NCI-H446 (cell line): Measurements from ENCODE around the gene MCF2L.

Experiments used
- DNase-seq, 2 experiments: peaks; one replicate each; lab custom pipeline; 2025; lab: John Stamatoyannopoulos, UW

Gene MCF2L

DNA sequence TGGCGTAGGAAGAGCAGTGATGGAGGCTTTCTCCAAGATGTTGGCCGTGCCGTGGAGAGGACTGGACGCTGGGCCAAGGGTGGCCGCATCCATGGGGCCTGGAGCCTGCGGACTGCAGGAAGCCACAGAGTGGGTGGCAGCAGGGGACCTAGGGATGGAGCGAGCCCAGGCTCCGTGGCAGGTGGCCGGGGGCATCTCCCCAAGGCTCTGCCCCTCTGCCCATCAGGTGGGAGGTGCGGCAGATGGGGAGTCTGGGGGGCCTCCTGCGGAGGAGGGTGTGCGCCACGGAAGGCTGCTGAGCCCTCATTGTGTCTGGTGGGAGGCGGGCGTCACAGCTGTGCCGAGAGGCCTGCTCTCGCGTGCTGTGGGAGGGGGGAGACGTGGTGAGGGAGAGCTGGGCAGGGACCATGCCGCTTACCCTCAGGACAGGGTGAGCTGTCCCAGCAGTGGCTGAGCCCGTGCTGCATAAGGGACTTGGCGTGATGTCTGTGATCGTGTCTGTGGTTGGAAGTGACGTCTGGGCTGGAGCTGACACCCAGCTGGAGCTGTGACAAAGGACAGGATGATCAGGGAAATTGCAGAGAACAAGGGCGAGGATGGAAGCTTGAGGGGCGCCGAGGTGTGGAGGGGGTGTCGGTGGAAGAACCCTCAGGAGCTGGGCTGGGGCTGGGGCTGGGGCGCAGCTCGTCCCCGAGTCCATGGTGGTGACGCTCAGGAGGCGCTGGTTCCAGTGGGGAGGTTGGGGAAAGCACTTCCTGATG is 13.4 kb downstream of the MCF2L start:
- DNase-seq, result no peak

DNA sequence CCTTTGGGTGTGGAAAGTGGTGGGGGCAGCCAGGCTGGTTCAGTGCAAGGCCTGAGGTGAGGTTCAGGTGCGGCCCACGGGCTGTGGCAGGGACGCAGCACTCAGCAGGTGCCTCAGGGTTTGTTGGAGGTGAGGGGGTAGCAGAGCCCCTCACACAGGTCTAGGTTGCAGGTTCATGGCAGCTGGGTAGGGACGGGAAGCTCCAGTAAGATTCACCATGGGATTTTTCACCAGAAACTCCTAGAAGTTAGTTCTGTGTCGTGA is 14.0 kb downstream of the MCF2L start:
- DNase-seq, result no peak

DNA sequence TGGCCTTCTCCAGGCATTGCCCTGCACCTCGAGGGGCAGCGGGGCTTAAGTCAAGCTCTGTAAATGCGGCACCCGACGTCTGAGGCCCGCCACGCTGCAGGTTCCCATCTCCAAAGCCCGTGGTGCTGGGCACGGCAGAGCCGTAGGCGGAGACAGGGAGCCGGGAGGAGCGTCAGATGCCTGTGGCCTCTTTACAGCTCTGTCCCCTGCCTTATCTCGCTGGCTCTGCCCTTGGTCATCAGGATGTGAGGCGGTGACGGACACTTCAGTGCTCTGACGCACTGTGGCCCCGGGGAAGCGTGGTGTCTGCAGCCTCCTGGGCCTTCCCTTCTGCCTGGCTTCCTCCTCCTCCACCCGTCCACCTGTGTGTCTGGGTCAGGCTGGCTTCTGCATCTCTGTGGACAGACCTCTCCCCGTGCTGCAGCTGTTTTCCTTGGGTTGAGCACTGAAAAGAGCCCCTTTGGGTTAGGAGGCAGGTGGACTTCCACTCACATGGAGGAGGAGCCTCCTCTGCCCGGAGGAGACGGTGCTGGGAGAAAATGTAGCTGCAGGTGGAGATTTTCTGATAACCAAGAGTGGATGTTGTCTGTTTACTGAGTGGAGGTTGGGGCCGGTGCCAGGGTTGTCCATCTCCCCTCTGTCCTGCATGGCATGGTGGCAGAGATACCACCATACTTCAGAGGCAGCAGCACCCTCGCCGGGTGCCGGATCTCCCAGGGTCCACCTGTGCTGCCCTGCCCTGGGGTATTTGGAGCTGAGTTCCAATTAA is 14.6 kb downstream of the MCF2L start:
- DNase-seq, result no peak

DNA sequence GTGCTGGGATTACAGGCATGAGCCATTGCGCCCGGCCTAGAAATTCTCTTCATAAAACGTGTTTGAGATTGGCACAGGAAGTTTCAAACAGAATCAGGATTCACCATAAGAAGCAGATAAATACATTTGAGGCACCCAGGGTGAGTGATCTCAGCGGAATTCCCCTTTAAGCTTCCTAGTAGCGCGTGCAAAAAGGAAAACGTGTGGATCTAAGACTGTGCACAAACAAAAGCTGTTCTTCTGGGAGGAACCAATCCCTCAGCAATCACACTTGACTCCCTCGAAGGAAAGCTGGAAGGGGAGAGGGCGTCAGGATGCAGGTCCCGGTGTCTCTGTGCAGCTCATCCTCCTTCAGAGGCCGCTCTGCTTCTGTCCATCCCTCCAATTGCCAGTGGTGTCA is 15.5 kb downstream of the MCF2L start:
- DNase-seq, result no peak

DNA sequence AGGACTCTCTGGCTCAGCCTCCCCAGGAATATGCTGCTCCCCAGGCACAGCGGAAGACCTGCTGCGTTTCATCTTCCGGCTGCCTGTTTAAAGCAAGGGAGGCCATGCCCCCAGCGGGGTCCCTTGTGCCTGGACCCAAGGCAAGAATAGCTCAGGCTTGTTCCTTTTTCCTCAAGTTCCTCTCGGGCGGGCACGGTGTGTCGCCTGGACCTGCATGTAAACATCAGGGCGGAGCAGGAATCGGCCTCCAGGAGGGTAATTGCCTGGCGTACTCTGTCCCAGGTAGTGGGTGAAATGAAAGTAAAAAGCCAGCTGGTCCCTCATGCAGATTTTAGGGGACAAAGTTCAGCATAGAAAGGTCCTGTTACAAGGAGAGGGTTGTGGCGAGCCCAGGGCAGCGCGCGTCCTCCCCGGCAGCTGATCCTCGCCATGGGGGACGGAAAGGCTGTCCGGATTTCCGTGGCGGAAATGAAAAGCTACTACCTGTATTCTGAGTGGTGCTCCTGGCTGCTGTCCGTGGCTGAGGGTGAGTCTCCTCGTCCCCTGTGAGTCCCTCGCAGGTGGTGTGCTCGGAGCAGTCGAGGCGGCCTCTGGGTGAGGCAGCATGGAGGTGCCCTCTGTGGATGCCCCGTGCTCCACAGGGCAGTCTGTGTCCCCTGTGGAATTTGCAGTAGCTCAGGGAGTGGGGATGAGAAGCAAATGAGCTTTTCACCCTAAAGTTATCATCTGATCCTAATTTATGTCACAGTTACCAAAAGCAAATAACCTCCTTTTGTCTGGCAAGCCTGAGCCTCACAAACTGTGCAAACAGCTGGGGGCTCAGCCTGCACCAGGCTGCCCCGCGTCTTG is 16.2 kb downstream of the MCF2L start:
- DNase-seq, result no peak

DNA sequence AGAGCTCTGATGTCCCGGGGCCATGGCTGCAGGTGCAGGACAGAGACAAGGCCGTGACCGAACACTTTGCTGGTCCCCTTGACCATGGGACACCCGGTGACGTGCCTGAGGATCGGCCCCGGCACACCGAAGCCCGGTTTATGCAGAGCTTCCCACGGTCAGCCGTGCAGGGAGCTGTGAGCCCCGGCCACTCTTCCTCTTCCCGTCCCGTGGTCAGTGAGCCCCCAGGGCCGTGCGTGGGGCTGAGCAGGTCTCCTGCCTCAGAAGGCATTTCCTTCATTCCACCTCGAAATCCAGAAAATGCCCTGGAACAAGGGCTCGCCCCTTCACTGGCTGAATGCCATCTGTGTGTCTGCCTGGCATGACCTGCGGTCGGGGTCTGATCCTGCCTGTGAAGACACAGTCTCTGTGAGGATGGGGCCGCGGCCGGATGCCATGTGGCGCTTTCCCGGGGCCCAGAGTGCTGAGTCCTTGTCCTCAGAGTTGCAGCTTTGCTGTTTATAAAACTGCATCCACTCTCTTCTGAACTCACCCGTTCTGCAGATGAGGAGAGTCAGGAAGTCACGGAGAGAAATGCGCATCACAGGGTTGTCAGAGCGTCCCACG is 16.9 kb downstream of the MCF2L start:
- no peak for DNase-seq

DNA sequence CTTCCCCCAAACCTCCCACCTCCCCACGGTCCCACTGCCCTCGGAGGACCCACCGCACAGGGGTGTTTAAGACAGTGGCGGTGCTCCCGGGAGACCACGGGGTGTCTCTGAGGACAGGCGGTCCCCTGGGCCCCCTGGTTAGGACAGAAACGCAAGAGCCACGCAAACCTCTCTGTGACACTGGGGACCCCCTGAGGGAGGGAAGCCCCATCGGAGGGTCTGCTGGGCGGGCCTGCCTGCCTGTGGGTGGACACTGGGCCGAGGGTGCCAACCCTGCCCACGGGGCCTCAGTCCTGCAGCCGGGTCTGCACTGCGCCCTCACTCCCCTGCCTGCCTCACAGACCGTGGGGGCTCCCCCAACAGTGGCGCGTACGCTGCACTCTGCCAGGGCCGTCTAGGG is 17.5 kb downstream of the MCF2L start:
- no peak for DNase-seq

DNA sequence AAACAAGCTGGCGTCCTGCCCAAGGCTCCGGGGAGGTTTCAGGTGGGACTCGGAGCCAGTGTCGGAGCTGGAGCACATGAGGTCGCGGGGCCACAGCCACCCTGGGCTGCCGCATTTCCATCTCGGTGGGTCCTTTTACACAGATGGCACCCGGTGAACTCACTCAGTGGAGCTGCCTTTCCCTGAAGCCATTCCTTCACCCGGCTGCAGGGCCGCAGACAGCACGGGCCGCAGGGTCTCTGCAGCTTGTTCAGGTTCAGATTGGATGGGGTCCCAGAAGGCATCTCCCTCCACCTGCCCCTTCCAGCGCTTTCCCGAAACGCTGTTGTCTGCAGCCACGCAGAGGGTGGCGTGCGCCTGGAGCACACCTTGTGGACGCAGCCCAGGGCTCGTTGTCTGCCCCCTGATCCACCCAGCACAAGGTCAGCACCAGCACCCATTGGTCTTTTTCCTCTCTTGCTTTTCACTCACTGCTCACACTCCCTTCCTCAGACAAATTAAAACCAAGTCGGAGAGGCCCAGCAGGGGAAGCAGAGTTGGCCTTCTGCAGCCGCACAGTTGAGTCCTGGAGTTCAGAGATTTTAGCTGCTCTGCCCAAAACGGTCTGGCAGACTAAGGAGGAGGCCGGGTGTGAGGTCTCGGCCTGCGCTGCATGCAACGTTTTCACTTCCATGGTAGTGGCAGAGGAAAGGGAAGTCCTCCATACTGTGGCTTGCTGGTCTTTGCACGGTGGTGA is 18.1 kb downstream of the MCF2L start:
- DNase-seq, result no peak

DNA sequence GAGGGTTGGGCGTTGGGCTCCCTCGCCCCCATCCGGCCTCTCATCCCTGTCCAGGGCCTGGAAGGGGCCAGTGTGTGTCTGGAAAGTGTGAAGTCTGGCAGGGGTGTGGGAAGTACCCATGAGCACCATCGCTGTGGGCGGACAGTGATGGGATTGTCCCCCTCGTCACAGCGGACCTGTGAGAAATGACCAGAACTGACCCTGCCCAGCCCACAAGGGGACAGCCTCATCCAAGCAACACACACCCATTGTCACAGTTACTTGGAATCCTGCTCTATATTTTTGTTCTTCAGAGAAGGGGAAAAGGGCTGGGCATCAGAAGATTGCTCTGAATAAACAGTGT is 18.6 kb downstream of the MCF2L start:
- no peak for DNase-seq

DNA sequence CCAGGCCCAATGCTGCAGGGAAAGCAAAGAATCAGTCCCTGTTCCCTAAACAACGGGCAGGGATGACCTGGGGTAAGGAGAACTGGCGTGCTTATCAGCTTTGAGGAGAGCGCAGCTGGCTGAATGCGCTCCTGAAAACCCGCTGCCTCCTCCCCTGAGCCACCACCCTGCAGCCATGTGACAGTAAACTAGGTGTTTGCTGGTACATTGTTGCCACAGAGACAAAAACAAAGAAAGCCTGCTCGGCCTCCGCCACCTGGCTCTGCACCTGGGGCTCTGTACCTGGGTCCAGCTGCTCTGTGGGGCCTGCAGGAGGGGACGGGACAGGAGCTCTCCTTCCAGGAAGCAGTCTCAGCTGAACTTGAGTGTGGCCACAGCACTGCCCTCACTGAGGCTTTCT is 21.8 kb downstream of the MCF2L start:
- no peak for DNase-seq

DNA sequence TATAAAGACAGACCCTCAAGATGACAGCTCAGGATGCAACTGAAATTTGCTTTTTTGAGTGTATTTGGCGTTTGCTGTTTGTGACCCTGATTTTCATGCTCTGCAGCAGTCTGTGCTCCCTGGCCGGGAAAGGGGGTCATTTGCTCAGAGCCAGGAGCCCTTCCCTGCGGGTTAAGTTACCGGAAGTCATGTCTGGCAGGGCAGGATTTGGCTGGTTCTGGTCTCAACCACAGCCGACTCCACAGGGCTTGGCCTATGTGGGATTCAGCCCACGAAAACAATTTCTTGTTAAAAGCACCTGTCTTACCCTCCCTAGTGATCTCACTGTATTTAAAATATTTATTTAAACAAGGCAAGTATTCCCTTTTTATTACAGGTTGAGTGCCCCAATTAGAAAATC is 22.6 kb downstream of the MCF2L start:
- no peak for DNase-seq

DNA sequence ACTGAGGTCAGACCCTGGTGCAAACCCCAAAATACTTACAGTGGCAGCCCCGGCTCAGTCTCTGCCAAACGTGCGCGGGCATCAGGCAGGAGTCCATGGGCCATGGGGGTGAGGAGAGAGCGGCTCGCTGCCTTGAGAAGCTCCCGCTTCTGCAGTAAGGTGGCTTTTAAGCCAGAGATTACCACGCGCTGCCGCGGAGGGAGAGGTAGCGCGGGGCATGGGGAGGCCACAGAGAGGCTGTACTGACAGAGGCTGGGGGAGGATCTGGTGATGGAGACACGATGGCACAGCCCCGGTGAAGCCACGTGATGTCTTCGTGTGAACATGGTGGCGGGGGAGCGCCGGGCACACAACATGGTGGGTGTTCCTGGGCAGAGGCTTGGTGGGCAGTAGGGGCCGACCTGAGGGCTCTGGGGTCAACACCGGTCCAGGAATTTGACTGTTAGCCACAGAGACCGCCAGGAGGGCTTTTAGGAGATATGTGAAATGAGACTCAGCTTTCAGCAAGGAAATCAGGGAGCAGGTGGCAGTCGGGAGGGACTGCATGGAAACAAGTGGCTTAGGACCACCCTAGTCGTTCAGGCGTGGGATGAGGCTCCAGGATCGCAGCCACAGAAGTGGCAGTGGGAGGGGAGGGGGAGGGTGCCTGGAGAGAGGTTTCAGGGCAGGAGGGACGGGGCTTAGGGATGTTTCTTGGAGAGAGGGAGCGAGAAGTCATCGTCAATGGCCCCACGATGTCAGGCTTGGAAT is 24.1 kb downstream of the MCF2L start:
- DNase-seq, result no peak

DNA sequence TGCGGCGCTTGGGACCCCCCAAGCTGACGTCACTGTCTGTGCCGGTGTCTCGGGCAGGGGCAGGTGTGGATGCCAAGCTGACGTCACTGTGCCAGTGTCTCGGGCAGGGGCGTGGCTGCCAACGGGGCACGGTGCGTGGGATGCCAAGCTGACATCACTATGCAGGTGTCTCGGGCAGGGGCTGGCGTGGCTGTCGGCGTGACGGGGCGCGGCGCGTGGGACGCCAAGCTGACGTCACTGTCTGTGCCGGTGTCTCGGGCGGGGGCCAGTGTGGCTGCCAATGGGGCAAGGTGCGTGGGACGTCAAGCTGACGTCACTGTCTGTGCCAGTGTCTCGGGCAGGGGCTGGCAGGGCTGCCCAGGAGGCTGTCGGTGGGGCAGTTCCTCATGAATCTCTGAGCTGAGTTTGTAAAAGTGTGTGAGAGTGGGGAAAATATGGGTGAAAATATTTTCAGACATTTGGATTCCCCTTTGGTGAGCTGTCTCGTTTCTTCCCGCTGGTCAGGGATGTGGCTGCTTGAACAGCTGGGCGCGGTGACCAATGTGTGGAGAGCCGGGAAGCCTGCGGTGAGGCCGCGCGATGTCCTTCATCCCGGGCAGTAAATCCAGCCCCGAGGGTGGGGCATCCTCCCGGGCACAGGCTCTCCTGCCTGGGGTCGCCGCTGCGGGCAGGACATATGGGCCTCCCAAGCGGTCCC is 25.2 kb downstream of the MCF2L start:
- DNase-seq, result no peak

DNA sequence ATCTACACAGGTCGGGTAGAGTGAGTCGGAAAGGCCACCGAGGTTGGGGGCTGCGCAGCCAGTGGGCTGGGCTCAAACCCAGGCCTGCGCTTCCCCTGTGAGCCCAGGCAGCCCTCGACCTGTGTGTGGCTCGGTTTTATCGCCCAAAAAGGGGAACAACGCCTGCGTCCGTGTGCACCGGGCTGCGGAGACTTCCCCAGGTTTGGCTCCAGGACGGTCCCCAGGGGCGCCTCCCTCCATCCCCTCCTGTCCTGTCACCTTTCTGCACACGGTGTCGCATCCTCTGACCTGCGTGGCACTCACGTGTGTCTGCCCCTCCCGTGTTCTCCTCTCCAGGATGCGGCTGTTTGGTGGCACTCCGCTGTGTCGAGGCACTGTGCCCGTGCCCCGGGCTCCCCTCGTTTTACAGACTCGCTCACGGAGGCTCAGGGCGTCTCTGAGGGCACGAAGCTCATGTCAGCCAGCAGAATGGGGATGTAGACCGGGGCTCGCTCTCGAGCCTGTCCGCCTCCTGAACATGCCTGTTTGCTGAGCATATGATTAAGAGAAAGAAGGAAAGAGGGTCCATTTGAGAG is 25.9 kb downstream of the MCF2L start:
- DNase-seq, result no peak

DNA sequence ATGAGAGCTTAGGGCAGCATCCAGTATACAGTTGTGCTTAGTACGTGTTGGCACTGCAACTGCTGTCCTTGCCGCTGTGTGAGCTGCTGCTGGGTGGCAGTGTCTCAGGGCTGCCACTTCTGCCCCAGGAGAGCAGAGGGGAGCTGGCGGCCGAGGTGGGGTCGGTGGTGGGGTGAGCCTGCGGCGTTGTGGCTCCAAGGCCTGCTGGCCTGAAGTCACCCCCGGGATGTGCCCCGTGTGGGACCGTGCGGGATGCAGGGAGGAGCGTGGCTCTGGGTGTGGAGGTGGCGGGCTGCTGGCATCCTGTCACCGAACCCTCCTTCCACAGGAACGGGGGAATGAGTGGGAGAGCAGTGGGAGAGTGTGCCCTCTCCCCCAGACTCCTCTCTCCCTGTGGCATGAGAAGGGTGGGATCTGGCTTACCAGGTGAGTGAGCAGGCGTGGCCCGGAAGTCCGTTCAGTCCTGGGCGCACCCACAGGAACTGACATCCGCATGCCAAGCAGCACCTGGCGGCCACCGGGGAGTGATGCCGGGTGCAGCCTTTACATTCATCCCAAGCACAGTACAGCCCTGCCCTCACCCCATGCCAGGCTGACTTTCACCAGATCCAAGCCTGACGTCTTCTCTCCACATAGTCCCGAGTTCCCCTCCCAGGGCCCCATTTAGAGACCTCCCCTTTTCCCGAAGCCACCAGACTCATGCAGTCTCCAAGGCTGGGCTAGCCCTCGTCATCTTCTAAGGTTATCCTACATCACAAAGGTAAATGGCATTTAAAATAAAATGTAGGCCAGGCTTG is 26.6 kb downstream of the MCF2L start:
- no peak for DNase-seq

DNA sequence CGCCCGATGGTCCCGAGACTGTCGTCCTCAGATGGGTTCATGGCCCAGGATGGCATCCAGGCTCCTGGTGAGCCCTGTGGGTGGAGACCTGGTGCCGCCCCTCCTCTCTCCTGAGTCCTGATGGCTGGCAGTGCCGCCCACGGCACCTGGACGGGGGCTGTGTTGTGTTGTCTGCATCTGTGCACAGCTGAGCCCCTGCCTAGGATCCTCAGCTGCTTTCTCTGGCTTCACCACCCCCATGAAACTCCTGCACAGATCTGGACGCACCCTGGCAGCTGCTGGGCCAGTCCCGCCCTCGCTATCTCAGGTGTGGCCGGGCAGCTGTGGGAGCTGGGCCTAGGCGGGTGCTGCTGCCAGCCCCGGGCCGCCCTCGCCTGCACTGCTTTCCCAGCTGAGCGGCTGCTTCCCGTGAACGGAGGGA is 27.7 kb downstream of the MCF2L start:
- no peak for DNase-seq

DNA sequence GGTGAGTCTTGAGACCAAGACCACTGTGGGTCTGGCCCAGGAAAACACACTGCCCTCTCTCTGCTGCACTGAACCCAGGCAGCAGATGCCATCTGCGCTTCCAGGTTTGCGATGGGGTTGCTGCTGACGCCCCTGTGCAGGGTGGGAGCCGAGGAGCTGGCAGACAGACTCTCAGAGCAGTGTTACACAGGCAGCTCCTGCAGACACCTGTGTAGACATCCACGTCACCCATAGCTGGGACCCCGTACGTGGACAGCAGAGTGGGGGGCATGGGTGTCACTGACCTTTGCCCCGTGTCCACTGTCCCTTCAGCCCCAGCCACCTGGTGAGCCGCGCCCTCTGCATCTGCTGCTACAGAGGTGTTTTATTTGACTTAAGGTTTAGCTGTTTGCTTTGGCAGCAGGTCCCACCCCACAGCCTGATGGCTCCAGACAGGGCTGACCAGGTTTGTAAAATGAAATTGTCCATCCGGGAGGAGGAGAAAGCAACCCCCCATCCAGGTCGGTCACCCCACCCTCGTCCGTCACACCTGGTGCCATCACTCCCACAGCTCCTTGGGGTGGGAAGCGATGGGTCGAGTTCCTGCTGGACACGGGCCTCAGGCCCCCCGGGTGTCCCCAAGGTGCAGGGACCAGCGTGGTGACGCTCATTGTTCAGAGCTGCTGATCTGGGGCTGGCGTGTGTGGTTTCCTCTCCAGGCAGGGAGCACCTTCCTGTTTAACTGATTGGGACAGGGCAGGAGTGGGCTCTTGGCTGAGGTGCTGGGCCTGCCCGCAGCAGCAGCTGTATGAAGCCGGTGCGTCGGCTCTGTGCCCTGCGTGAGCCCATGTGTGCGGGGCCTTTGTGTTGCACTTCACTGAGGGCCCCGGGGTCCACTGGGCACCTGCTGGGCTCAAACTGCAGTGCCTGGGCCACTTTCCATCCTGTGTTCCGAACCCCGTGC is 28.4 kb downstream of the MCF2L start:
- DNase-seq, result no peak
